K562 (cell line): Measurements from ENCODE around the gene CLSTN2. TPM values are rescaled to one million over a fixed set of nuclear protein-coding genes. Genes with fewer than 3 reads are reported as not detected.

Experiments used
- ATAC-seq: fragments of 200-7000 bp; cut with Tn5 transposase; 3 replicates; pipeline ENCODE4 v1.9.1; 2020; ENCODE audit warnings: moderate library complexity
- BruUV-seq: library from RNA; stranded (reverse); fragments of 400-500 nt; replicated peaks from 2 replicates; lab custom pipeline; 2021; lab: Mats Ljungman, UMichigan
- CTCF ChIA-PET: fragments of 300-600 bp; formaldehyde crosslinking; extraction: SDS; loops from one replicate; lab custom pipeline; 2021; ENCODE audit warnings: low intra/inter-chr PET ratio; lab: Yijun Ruan, JAX
- POLR2A ChIA-PET: fragments of 300-600, 350-650 bp; sonication (Branson Sonifier 250); formaldehyde crosslinking; extraction: SDS; loops from one replicate; lab custom pipeline; 2021; ENCODE audit warnings: antibody characterized with exemption, inconsistent platforms; lab: Yijun Ruan, JAX
- DNase-seq, 4 experiments: peaks; one replicate each; pipeline versions ENCODE4 v3.0.0 to v3.0.0-alpha.2; 2011 to 2018; ENCODE audit warnings: low spot score in 3 of 4, mixed read lengths in 3 of 4; ENCODE audit errors: extremely low read depth in 1 of 4
- FAIRE-seq: peaks from 2 replicates; lab custom pipeline; 2011; peaks lifted over from hg19 to GRCh38; lab: Jason Lieb, UNC
- H2AFZ ChIP-seq: 2 replicates; pipeline ENCODE4 v1.6.0; 2011; ENCODE audit warnings: low read depth, low read length, control low read depth, inconsistent platforms
- H3K27ac ChIP-seq: fragments of 200-600 bp; 3 replicates; pipeline ENCODE4 v1.8.0; 2011; ENCODE audit warnings: low read depth, mild to moderate bottlenecking, control low read depth, inconsistent platforms, low read length, moderate library complexity, mixed read lengths; ENCODE audit errors: extremely low read depth
- H3K27me3 ChIP-seq, 2 experiments: fragments of 300-600 bp in 1 of 2; 2 replicates in 1 of 2; 3 replicates in 1 of 2; pipeline versions ENCODE4 v1.6.0 to v1.8.0; 2011; ENCODE audit warnings: inconsistent platforms in 2 of 2, low read length in 2 of 2, mild to moderate bottlenecking in 1 of 2, mixed read lengths in 1 of 2, moderate library complexity in 1 of 2; ENCODE audit not compliant: control insufficient read depth in 2 of 2, insufficient read depth in 2 of 2
- H3K36me3 ChIP-seq: fragments of 300-600 bp; 3 replicates; pipeline ENCODE4 v1.8.0; 2011; ENCODE audit warnings: mild to moderate bottlenecking, low read length, inconsistent platforms; ENCODE audit not compliant: control insufficient read depth, insufficient read depth
- H3K4me1 ChIP-seq, 2 experiments: fragments of 200-600 bp in 1 of 2; replicated peaks in 1 of 2; 2 replicates in 1 of 2; 3 replicates in 1 of 2; pipeline versions ENCODE4 v1.5.1 to v1.8.0; 2011; ENCODE audit warnings: inconsistent platforms in 2 of 2, low read length in 2 of 2, mild to moderate bottlenecking in 1 of 2, mixed read lengths in 1 of 2, moderate library complexity in 1 of 2; ENCODE audit not compliant: control insufficient read depth in 2 of 2, insufficient read depth in 2 of 2
- H3K4me2 ChIP-seq: 2 replicates; pipeline ENCODE4 v1.6.1; 2011; ENCODE audit warnings: low read length, control low read depth, inconsistent platforms, mixed read lengths; ENCODE audit not compliant: insufficient read depth
- H3K4me3 ChIP-seq: fragments of 200-600 bp; sonication (generic), shearing (Covaris generic); 2 replicates; pipeline ENCODE4 v1.5.1; 2016; ENCODE audit warnings: control low read depth, inconsistent platforms
- H3K79me2 ChIP-seq: fragments of 200-600 bp; 3 replicates; pipeline ENCODE4 v1.8.0; 2011; ENCODE audit warnings: low read length, inconsistent platforms; ENCODE audit not compliant: control insufficient read depth, insufficient read depth
- H3K9ac ChIP-seq, 2 experiments: 2 replicates each; pipeline versions ENCODE4 v1.6.0 to v1.6.1; 2011; ENCODE audit warnings: low read depth in 2 of 2, low read length in 2 of 2, control low read depth in 1 of 2, inconsistent platforms in 1 of 2, mild to moderate bottlenecking in 1 of 2, mixed read lengths in 1 of 2; ENCODE audit not compliant: insufficient read depth in 1 of 2
- H3K9me1 ChIP-seq: one replicate; pipeline ENCODE4 v1.6.0; 2011; ENCODE audit warnings: inconsistent platforms, mild to moderate bottlenecking, low read length, moderate library complexity; ENCODE audit not compliant: control insufficient read depth, insufficient read depth
- H3K9me3 ChIP-seq: replicated peaks from 2 replicates; pipeline ENCODE4 v1.5.1; 2011; ENCODE audit warnings: low read depth, low read length, inconsistent platforms; ENCODE audit not compliant: control insufficient read depth, insufficient read depth
- H4K20me1 ChIP-seq: replicated peaks from 2 replicates; pipeline ENCODE4 v1.6.1; 2011; ENCODE audit warnings: low read length, inconsistent platforms, mixed read lengths; ENCODE audit not compliant: control insufficient read depth, insufficient read depth
- BCL6 ChIP-seq: fragments of 250-450 bp; sonication (Bioruptor Pico); IDR thresholded peaks from 2 replicates; pipeline ENCODE4 v1.4.0; 2020
- CBFA2T3 ChIP-seq: fragments of 450-650 bp; IDR thresholded peaks from 2 replicates; pipeline ENCODE4 v1.6.1; 2017
- CREM ChIP-seq: IDR thresholded peaks from 2 replicates; pipeline ENCODE4 v1.6.1; 2014; ENCODE audit warnings: antibody characterized with exemption, low read depth
- FOS ChIP-seq: IDR thresholded peaks from 3 replicates; pipeline ENCODE4 v1.6.1; 2011; ENCODE audit not compliant: insufficient read length; ENCODE audit errors: extremely low read depth
- GATA2 ChIP-seq: sonication (generic); formaldehyde crosslinking; IDR thresholded peaks from 2 replicates; pipeline ENCODE4 v1.4.0; 2020; ENCODE audit warnings: mild to moderate bottlenecking, missing genetic modification reagents
- MCM2 ChIP-seq: fragments of 450-650 bp; IDR thresholded peaks from 2 replicates; pipeline ENCODE4 v1.6.1; 2017; ENCODE audit warnings: low read depth, mild to moderate bottlenecking
- NR1H2 ChIP-seq: sonication (generic); formaldehyde crosslinking; IDR thresholded peaks from 2 replicates; pipeline ENCODE4 v1.4.0; 2020; ENCODE audit warnings: mild to moderate bottlenecking, missing genetic modification reagents
- RBM39 ChIP-seq: fragments of 200-400 bp; formaldehyde crosslinking; optimal IDR thresholded peaks from 2 replicates; pipeline ENCODE3; 2018; ENCODE audit warnings: low read depth, low read length
- RFX1 ChIP-seq: fragments of 450-650 bp; IDR thresholded peaks from 2 replicates; pipeline ENCODE4 v1.6.1; 2016; ENCODE audit warnings: mild to moderate bottlenecking, moderate library complexity
- ZKSCAN8 ChIP-seq: fragments of 200-800 bp; sonication (Bioruptor generic); IDR thresholded peaks from 2 replicates; pipeline ENCODE4 v1.6.1; 2016; ENCODE audit warnings: missing genetic modification characterization, missing compliant biosample characterization
- ZZZ3 ChIP-seq: fragments of 450-650 bp; IDR thresholded peaks from 2 replicates; pipeline ENCODE4 v1.6.1; 2016; ENCODE audit warnings: antibody characterized with exemption, mild to moderate bottlenecking, moderate library complexity
- whole genome bisulfite sequencing: fragments of 100-300 bp; shearing (Covaris generic); methylation state at CpG from one replicate; pipeline ENCODE4 v1.1.6; 2016; ENCODE audit warnings: low coverage, mixed read lengths; ENCODE audit not compliant: insufficient coverage; ENCODE audit errors: missing lambda C conversion rate; 5-methylcytosine and 5-hydroxymethylcytosine counted together
- in situ Hi-C: fragments of 300-500 bp; cut with MboI; formaldehyde crosslinking; loops from 4 replicates; pipeline ENCODE4 v1.15.0; 2018; ENCODE audit warnings: inconsistent platforms, mixed read lengths
- intact Hi-C: fragments of 100-400 bp; cut with micrococcal nuclease; formaldehyde crosslinking; loops from 2 replicates; pipeline ENCODE4 v1.14.2; 2022
- polyA plus RNA-seq, 8 experiments: library from polyadenylated mRNA; depleted of rRNA in 4 of 8; stranded (reverse) in 5 of 8; unstranded in 3 of 8; fragments of >200 nt; fragmentation: Nextera tagmentation in 2 of 8; fragmentation: Illumina TruSeq in 1 of 8; extraction: Ambion mirVana in 2 of 8; extraction: Trizol in 1 of 8; gene quantifications; 2 replicates each; pipeline versions ENCODE4 v1.2.1 to v1.2.3, GENCODE V29; 2011 to 2014; ENCODE audit warnings: inconsistent platforms in 1 of 8, missing spikeins in 1 of 8
- total RNA-seq, 7 experiments: library from RNA; depleted of rRNA in 6 of 7; stranded (reverse); fragments of >200 nt in 6 of 7; fragmentation: Illumina TruSeq in 2 of 7; extraction: Trizol in 2 of 7; gene quantifications; 2 replicates each; pipeline versions ENCODE4 v1.2.1 to v1.2.3, GENCODE V29; 2011 to 2021; ENCODE audit warnings: low replicate concordance in 1 of 7
- TF ChIP-seq, protein P1 (sequence below), 2 experiments: fragments of 250-450 bp in 1 of 2; fragments of 450-650 bp in 1 of 2; sonication (Bioruptor Pico) in 1 of 2; IDR thresholded peaks; 2 replicates each; pipeline versions ENCODE4 v1.6.1 to v1.8.0; 2016 to 2021; ENCODE audit warnings: mild to moderate bottlenecking in 2 of 2, moderate library complexity in 2 of 2, missing compliant biosample characterization in 1 of 2, missing genetic modification characterization in 1 of 2
- TF ChIP-seq, protein P2 (sequence below): fragments of 450-650 bp; IDR thresholded peaks from 2 replicates; pipeline ENCODE4 v1.7.0; 2016; ENCODE audit warnings: borderline replicate concordance
- TF ChIP-seq, protein P3 (sequence below): fragments of 450-650 bp; IDR thresholded peaks from 2 replicates; pipeline ENCODE4 v1.6.1; 2018; ENCODE audit warnings: mild to moderate bottlenecking, low read depth; ENCODE audit not compliant: partially characterized antibody

CLSTN2 gene
- total and polyA plus RNA-seq, 9 of the 15 experiments (the other 6 are each of a cell fraction or from before 2014, with no cell fraction given): 0.02 to 0.04 (median 0.04) TPM; not detected in 6

DNA sequence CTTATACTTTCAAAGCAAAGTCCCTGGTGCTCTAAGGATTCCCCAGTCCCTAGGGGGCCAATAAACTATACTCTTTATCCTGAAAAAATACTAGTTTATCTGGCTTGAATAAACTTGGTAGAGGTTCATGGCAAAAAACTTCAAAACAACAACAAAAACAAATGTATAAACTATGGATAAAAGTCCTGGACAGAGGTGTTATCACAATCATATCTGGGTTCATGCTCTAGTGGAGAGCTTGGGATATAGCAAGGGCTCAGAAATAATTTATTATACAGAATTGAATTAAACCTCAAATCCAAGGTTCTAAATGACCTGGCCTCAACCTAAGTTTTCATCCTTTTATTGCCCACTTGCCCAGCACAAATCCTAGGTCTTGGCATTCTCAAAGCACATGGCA lies 644.3 kb downstream of the CLSTN2 start:
- no peak for FAIRE-seq
- CTCF ChIA-PET: no interaction called here
- no peak for TF ChIP-seq CREM
- no peak for TF ChIP-seq GATA2 (CRISPR knock-in tag)
- no peak for TF ChIP-seq RBM39
- TF ChIP-seq MCM2: no peak
- no peak for TF ChIP-seq ZKSCAN8 (CRISPR knock-in tag)
- no peak for TF ChIP-seq RFX1
- no peak for TF ChIP-seq NR1H2 (CRISPR knock-in tag)
- TF ChIP-seq FOS: no peak
- TF ChIP-seq CBFA2T3: no peak
- BruUV-seq: no TSS peak
- POLR2A ChIA-PET: no interaction called here
- no peak for ATAC-seq
- H3K79me2 ChIP-seq: no peaks in the 10 kb centered on the region
- H2AFZ ChIP-seq: no peak overlapping the region
- H4K20me1 ChIP-seq: peaks cover 4% of the 10 kb centered on the region; the same call in 1 of the 2 replicates
- H3K27me3 ChIP-seq: no peaks in the 10 kb centered on the region; a peak in 1 of 5 replicates
- no peak overlapping the region for H3K4me2 ChIP-seq
- no peaks in the 10 kb centered on the region for H3K9me1 ChIP-seq
- H3K27ac ChIP-seq: no peak overlapping the region
- DNase-seq: no peak
- in situ Hi-C loops: no loop called here
- no peaks in the 10 kb centered on the region for H3K4me1 ChIP-seq
- no peak overlapping the region for H3K4me3 ChIP-seq
- intact Hi-C loops: no loop called here
- H3K9ac ChIP-seq: no peak overlapping the region
- no peaks in the 10 kb centered on the region for H3K36me3 ChIP-seq
- H3K9me3 ChIP-seq: no peaks in the 10 kb centered on the region

DNA sequence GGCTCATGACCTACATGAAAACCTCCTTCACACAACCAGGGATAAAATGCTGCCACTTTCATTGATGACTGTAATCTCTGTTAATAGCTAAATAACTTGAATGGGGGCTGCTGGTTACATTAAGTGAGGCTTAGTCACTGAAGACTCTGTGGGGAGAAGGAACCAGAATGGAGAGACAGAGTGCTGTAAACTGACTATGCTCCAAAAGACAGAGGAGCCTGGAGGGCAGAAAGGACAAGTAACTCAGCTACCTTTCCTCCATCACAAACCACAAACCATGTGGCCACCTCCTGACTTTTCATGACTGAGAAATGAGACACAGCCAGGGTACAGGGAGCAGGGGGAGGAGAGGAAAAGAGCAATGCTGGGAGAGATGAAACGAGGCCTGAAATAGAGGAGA lies 645.8 kb downstream of the CLSTN2 start:
- no peaks in the 10 kb centered on the region for H3K9me1 ChIP-seq
- H3K9ac ChIP-seq: no peak overlapping the region
- no peak for DNase-seq
- no peak for ATAC-seq
- WGBS: 0% methylated on average over 1 of the region's 1 CpG
- H3K9me3 ChIP-seq: no peaks in the 10 kb centered on the region
- in situ Hi-C loops: no loop called here
- H4K20me1 ChIP-seq: peaks cover 4% of the 10 kb centered on the region; the same call in 1 of the 2 replicates
- CTCF ChIA-PET: no interaction called here
- no peaks in the 10 kb centered on the region for H3K79me2 ChIP-seq
- H3K36me3 ChIP-seq: no peaks in the 10 kb centered on the region
- H3K27me3 ChIP-seq: no peaks in the 10 kb centered on the region
- no peak overlapping the region for H3K27ac ChIP-seq
- no peak overlapping the region for H3K4me2 ChIP-seq
- no peaks in the 10 kb centered on the region for H3K4me1 ChIP-seq
- no peak overlapping the region for H2AFZ ChIP-seq
- intact Hi-C loops: no loop called here
- no peak for FAIRE-seq
- no peak overlapping the region for H3K4me3 ChIP-seq
- POLR2A ChIA-PET: interaction anchor here (1.1 kb wide), 1 partner anchor 16 kb away, joined by 3 read pairs; no protein-coding TSS in a partner anchor
- BruUV-seq: no TSS peak
- TF ChIP-seq, protein P1, sequence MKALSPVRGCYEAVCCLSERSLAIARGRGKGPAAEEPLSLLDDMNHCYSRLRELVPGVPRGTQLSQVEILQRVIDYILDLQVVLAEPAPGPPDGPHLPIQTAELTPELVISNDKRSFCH (CRISPR knock-in tag; IDR thresholded peaks at IDR 0.05): no peak
- TF ChIP-seq, protein P1 (tag; IDR thresholded peaks at IDR 0.05): no peak
- TF ChIP-seq ZZZ3: no peak
- no peak for TF ChIP-seq BCL6 (CRISPR knock-in tag)
- TF ChIP-seq, protein P2, sequence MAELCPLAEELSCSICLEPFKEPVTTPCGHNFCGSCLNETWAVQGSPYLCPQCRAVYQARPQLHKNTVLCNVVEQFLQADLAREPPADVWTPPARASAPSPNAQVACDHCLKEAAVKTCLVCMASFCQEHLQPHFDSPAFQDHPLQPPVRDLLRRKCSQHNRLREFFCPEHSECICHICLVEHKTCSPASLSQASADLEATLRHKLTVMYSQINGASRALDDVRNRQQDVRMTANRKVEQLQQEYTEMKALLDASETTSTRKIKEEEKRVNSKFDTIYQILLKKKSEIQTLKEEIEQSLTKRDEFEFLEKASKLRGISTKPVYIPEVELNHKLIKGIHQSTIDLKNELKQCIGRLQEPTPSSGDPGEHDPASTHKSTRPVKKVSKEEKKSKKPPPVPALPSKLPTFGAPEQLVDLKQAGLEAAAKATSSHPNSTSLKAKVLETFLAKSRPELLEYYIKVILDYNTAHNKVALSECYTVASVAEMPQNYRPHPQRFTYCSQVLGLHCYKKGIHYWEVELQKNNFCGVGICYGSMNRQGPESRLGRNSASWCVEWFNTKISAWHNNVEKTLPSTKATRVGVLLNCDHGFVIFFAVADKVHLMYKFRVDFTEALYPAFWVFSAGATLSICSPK: no peak
- TF ChIP-seq, protein P3, sequence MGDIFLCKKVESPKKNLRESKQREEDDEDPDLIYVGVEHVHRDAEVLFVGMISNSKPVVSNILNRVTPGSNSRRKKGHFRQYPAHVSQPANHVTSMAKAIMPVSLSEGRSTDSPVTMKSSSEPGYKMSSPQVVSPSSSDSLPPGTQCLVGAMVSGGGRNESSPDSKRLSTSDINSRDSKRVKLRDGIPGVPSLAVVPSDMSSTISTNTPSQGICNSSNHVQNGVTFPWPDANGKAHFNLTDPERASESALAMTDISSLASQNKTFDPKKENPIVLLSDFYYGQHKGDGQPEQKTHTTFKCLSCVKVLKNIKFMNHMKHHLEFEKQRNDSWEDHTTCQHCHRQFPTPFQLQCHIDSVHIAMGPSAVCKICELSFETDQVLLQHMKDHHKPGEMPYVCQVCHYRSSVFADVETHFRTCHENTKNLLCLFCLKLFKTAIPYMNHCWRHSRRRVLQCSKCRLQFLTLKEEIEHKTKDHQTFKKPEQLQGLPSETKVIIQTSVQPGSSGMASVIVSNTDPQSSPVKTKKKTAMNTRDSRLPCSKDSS: no peak
